Kidney (tissue), 14 donors: Measurements from ENCODE around the gene GALNT18. TPM values are rescaled to one million over a fixed set of nuclear protein-coding genes. Genes with fewer than 3 reads are reported as not detected.

Experiments used
- DNase-seq, 5 donors: peaks; one replicate each; pipeline ENCODE4 v3.0.0-alpha.2; 2013 to 2020
- FAIRE-seq: peaks from 2 replicates; lab custom pipeline; 2012; peaks lifted over from hg19 to GRCh38; lab: Jason Lieb, UNC
- H3K27ac ChIP-seq, 2 donors: one replicate each; pipeline ENCODE4 v1.7.0; 2013; ENCODE audit warnings: low read depth in 2 of 2, low read length in 2 of 2, inconsistent platforms in 1 of 2
- H3K27me3 ChIP-seq: one replicate; pipeline ENCODE4 v1.7.1; 2013; ENCODE audit warnings: low read length, inconsistent platforms; ENCODE audit not compliant: control insufficient read depth, insufficient read depth
- H3K36me3 ChIP-seq, 3 donors: one replicate each; pipeline versions ENCODE4 v1.7.0 to v1.7.1; 2013; ENCODE audit warnings: low read length in 3 of 3, control low read depth in 1 of 3, inconsistent platforms in 1 of 3; ENCODE audit not compliant: insufficient read depth in 3 of 3, control insufficient read depth in 2 of 3
- H3K4me1 ChIP-seq, 3 donors: one replicate each; pipeline versions ENCODE4 v1.7.0 to v1.7.1; 2013; ENCODE audit warnings: low read length in 3 of 3, inconsistent platforms in 1 of 3, low read depth in 1 of 3; ENCODE audit not compliant: control insufficient read depth in 2 of 3, insufficient read depth in 2 of 3
- H3K4me3 ChIP-seq, 3 donors: one replicate each; pipeline versions ENCODE4 v1.7.0 to v1.8.1; 2013; ENCODE audit warnings: low read length in 3 of 3, control low read depth in 1 of 3, inconsistent platforms in 1 of 3
- H3K9ac ChIP-seq, 3 donors: one replicate each; pipeline versions ENCODE4 v1.7.0 to v1.7.1; 2013; ENCODE audit warnings: low read length in 3 of 3, control low read depth in 1 of 3, inconsistent platforms in 1 of 3
- H3K9me3 ChIP-seq, 3 donors: one replicate each; pipeline versions ENCODE4 v1.7.0 to v1.7.1; 2013; ENCODE audit warnings: low read length in 3 of 3, control low read depth in 1 of 3, inconsistent platforms in 1 of 3; ENCODE audit not compliant: control insufficient read depth in 2 of 3, insufficient read depth in 1 of 3
- CTCF ChIP-seq: IDR thresholded peaks from 3 replicates; pipeline ENCODE4 v1.5.1; 2012; ENCODE audit warnings: mild to moderate bottlenecking, moderate library complexity, borderline replicate concordance; ENCODE audit not compliant: insufficient read depth; ENCODE audit errors: extremely low read depth
- intact Hi-C: fragments of 100-400 bp; cut with DNase I; formaldehyde crosslinking; loops from one replicate; pipeline ENCODE4 v1.11.1; 2022
- polyA plus RNA-seq: library from polyadenylated mRNA; stranded (reverse); fragments of 350-450 nt; fragmentation: Illumina TruSeq; extraction: RNeasy Lipid Tissue Mini Kit (QIAGEN cat#74804); gene quantifications from one replicate; pipeline ENCODE4 v1.2.3, GENCODE V29; 2014; ENCODE audit warnings: low read depth, low replicate concordance; ENCODE audit not compliant: insufficient read depth
- total RNA-seq: library from RNA; stranded (reverse); fragmentation: NEBNext Ultra II Directional; extraction: Animal tissue kit (Norgen Biotek cat#: 25700); gene quantifications from one replicate; pipeline ENCODE4 v1.2.1, GENCODE V29; 2021
- donor health status: control.
- donor health status: control.
- donor health status: control.
- donor health status: control.
- donor health status: control.
- donor health status: DM: yes; HTN: yes; CAD: no.
- donor health status: Normal renal cell carcinoma (clear cell type).

GALNT18 gene
- total and polyA plus RNA-seq, 2 donors from 2014 or later, result 27.2 to 42.1 TPM

- no peaks in the 10 kb centered on the region for H3K9me3 ChIP-seq
- no peak overlapping the region for H3K9ac ChIP-seq
- H3K4me3 ChIP-seq, result no peak overlapping the region
- TF ChIP-seq CTCF, result no peak
- H3K27ac ChIP-seq, result no peak overlapping the region
- peaks cover 0 to 11% (median 8%) of the 10 kb centered on the region in 3 donors for H3K4me1 ChIP-seq
- intact Hi-C loops, result no loop called here
- no peak for DNase-seq
- FAIRE-seq, result no peak
- H3K36me3 ChIP-seq, result no peaks in the 10 kb centered on the region
- no peaks in the 10 kb centered on the region for H3K27me3 ChIP-seq
Measured at GRCh38 chr11:11279956-11280689, 341.7 kb downstream of the GALNT18 start.

GRCh38 chr11:11272254-11272653 is 349.6 kb downstream of the GALNT18 start:
- no peak for TF ChIP-seq CTCF
- Histone ChIP-seq H3K9me3 (no peaks in the 10 kb centered on the region), H3K4me3 (no peak overlapping the region), H3K27me3 (no peaks in the 10 kb centered on the region), H3K9ac (no peak overlapping the region), H3K4me1 (no peaks in the 10 kb centered on the region), H3K27ac (no peak overlapping the region), H3K36me3 (peaks cover 0 to 7% (median 0%) of the 10 kb centered on the region in 3 donors)
- intact Hi-C loops, result no loop called here
- DNase-seq (no peak), FAIRE-seq (no peak)

GRCh38 chr11:11270236-11270775 is 351.5 kb downstream of the GALNT18 start:
- no peaks in the 10 kb centered on the region for H3K4me1 ChIP-seq
- no peak overlapping the region for H3K27ac ChIP-seq
- no peak for FAIRE-seq
- intact Hi-C loops, result no loop called here
- no peak for TF ChIP-seq CTCF
- no peaks in the 10 kb centered on the region for H3K9me3 ChIP-seq
- H3K36me3 ChIP-seq, result peaks cover 0 to 7% (median 2%) of the 10 kb centered on the region in 3 donors
- no peak overlapping the region for H3K4me3 ChIP-seq
- no peak for DNase-seq
- H3K27me3 ChIP-seq, result no peaks in the 10 kb centered on the region
- H3K9ac ChIP-seq, result no peak overlapping the region
